Measurements from ENCODE around the gene C21orf58.
A peak's percentile ranks its signal among the peaks of the same experiment; 100 is the strongest.

The C21orf58 gene

DNA sequence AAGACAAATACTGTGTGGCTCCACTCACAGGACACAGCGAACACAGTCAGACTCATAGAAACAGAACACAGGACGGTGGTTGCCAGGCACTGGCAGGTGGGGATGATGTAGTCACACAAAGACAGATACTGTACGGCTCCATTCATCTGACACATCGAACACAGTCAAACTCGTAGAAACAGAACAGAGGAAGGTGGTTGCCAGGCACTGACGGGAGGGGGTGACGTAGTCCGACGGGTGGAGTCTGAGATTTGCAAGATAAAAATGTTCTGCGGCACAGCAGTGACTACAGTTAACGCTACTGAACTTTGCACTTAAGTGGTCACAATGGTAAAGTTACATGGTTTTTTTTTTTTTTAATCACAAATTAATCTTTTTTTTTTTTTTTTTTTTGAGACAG is 18.7 kb downstream of the C21orf58 start:
- Histone ChIP-seq H3K4me3 (no peak overlapping the region), H3K27ac (no peak overlapping the region)

- Histone ChIP-seq H3K27ac (no peak overlapping the region), H3K4me3 (no peak overlapping the region)
These were observed 19.2 kb downstream of the C21orf58 start for GRCh38 chr21:46304437-46304836.

- H3K4me3 ChIP-seq, result no peak overlapping the region
- H3K27ac ChIP-seq, result no peak overlapping the region
These were observed 21.9 kb downstream of the C21orf58 start for GRCh38 chr21:46301759-46302158.

DNA sequence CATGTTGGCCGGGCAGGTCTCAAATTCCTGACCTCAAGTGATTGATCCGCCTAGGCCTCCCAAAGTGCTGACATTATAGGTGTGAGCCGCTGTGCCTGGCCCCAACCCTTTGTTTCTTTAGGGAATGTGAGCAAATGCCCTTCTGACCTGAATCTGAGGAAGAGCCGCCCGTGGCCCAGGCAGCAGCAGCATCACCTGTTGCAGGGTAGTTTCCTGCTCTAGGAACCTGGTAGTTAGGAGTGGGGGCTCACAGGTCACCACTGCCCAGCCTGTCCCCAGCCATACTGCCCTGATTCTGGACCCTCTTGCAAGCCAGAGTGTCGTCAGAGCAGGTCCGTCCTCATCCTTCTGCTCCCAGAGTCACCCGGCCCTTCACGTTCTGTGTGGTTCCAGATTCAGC is 24.5 kb downstream of the C21orf58 start:
- Histone ChIP-seq H3K27ac (no peak overlapping the region), H3K4me3 (no peak overlapping the region)

GRCh38 chr21:46297338-46298271 is 26.1 kb downstream of the C21orf58 start:
- peak overlapping the region in 19 of 21 experiments; percentile 24 to 81 (median 63) for H3K27ac ChIP-seq

DNA sequence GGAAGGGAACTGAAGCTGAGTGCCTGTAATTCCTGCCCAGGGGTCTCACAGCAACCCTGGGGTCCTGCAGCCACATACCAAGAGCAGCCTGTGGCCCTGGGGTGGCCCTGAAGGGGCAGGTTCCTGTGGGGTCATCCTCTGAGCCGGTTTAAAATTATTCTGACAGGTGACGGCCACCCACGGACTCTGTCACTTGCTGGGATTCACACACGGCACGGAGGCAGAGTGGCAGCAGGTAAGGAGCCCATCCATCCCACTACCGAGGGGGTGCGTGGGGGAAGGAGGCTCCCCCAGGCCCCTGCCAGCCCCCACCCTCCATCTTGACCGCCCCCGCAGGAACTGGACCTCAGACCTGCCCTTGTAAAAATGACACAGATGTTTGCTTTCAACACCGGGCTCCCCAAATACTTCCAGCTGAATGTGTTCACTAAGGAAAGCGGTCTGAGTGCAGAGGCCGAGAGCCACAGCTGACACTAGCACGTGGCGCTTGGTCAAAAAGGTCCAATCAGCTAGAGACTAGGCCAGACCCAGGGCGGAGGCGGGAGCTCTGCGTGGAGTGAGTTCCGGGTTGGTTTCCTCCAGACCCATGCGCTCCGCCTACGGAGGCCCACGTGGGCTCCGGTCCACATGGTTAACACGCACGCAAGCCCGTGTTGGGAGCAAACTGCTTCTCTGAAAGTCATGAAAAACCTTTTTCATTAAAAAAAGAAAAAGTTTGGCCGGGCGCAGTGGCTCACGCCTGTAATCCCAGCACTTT is 27.5 kb downstream of the C21orf58 start:
- Histone ChIP-seq H3K27ac (peak overlapping the region in 19 of 21 experiments; percentile 6 to 84 (median 71)), H3K4me3 (peak overlapping the region in 1 of 7 experiments; percentile 2)

More at GRCh38 chr21:46297338-46298271, 26.1 kb downstream of the C21orf58 start:
- H3K4me3 ChIP-seq, result peak overlapping the region; percentile 20 to 50 (median 34)

DNA sequence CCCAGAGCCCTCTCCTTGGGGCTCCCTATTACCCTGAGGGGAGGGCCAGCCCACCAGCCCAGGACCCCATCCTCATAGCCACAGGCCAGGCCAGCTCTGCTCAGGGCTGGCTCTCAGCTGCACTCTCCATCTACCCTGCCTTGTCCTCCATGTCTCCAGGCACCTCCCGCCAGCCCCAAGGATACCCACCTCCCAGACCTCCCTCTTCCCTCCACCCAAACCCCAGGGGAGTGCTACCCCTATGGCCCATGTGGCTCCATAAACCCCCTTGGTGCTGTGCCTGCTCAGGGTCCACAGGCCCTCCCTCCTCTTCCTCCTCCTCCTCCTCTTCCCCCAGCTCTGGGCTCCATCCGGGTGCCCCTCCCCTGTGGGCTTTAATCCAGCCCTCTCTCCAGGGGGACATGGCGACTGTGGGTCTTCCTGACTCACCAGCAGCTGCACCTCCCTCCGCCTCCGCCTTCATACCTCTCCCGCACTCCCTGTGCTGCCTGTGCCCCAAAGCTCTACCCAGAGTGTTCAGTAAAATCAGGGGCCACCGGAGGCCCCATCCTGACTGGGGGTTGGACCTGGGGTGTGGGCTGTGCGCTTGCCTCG is 28.4 kb downstream of the C21orf58 start:
- Histone ChIP-seq H3K27ac (peak overlapping the region in 20 of 21 experiments; percentile 6 to 84 (median 70)), H3K4me3 (no peak overlapping the region)

- Histone ChIP-seq H3K4me3 (no peak overlapping the region), H3K27ac (peak overlapping the region in 19 of 21 experiments; percentile 6 to 84 (median 71))
These were observed 29.0 kb downstream of the C21orf58 start for GRCh38 chr21:46294647-46295176.

- H3K27ac ChIP-seq, result no peak overlapping the region
- no peak overlapping the region for H3K4me3 ChIP-seq
These were observed 32.1 kb downstream of the C21orf58 start for GRCh38 chr21:46291561-46291960.

GRCh38 chr21:46289655-46290179 is 34.0 kb downstream of the C21orf58 start:
- Histone ChIP-seq H3K4me3 (no peak overlapping the region), H3K27ac (no peak overlapping the region)

GRCh38 chr21:46287541-46287940 is 36.1 kb downstream of the C21orf58 start:
- peak overlapping the region in 3 of 21 experiments; percentile 97 to 99 (median 97) for H3K27ac ChIP-seq
- no peak overlapping the region for H3K4me3 ChIP-seq

DNA sequence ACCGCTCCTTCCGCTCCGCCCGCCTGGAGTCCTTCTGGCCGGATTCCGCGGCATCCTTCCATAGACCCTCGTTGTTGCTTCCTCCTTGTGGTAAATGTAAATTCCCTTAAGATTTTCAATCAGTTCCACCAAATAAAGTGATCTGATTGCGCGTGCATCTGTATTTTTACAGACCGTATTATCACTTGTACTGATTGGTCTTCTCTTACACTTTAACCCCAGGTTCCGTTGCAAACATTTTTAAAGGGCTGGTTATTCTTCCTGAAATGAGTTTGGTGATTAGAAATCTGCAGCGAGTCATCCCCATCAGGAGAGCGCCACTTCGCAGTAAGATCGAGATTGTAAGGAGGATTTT is 37.0 kb downstream of the C21orf58 start:
- peak overlapping the region; percentile 86 to 99 (median 96) for H3K27ac ChIP-seq
- peak overlapping the region; percentile 65 to 99 (median 89) for H3K4me3 ChIP-seq

DNA sequence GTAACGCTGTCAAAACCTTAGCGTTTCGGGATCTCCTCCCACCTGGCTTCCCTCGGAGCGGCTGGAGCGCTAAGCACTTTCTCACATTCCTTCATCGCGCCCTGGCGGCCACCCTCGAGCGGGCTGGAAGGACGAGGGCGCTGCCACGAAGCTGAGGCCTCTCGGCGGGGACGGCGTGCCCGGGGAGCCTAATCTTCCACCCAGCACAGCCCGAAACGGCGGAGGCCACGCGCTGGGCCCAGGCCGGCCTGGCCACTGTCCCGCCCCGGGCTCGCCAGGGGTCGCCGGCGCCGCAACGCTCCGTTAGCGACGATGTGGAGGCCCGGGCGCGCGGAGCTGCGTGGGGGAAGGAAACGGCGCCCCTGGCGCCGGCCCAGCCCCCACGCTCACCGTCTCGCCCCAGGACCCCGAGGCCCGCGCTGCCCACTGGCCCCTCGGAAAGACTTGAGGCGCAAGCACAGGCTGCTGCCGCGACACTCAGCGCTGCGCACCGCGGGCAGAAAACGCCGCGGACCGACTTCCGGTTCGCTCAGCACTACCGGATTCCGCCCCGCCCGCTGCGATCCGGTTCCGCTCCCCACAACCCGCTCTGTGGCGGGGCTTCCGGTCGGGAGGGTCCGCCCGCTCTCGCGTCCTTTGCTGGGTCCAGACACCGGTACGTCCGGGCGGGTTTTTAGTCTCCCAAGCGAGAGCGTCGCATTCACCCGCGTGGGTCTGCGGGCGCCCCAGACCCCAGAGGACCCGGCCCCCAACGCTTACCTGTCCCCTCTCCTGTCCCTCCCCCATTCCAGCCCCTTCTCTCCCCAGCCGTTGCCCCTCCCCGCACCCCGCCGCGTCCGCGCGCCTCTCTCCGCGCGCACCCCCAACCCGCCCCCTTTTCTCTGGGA is 37.7 kb downstream of the C21orf58 start, which contains the start of gene YBEY:
Gene YBEY, plus strand, starts transcription at position 582 of the 887 bp plus-strand sequence. CDS start 572 bp downstream, outside the sequence.
- H3K27ac ChIP-seq, result peak within 1 kb of the TSS; percentile 86 to 99 (median 96)
- H3K4me3 ChIP-seq, result peak within 1 kb of the TSS; percentile 65 to 99 (median 89)

- peak within 1 kb of the TSS; percentile 86 to 99 (median 96) for H3K27ac ChIP-seq
- H3K4me3 ChIP-seq, result peak within 1 kb of the TSS; percentile 65 to 99 (median 89)
These were observed 38.4 kb downstream of the C21orf58 start, which contains the start of gene MCM3AP for GRCh38 chr21:46285206-46285661. TSS of gene MCM3AP (minus strand) at chr21:46285611. CDS start at chr21:46285286, 325 bp downstream.

- peak overlapping the region in 10 of 21 experiments; percentile 25 to 99 (median 96) for H3K27ac ChIP-seq
- H3K4me3 ChIP-seq, result peak overlapping the region in 4 of 7 experiments; percentile 1 to 99 (median 73)
These were observed 38.9 kb downstream of the C21orf58 start for GRCh38 chr21:46284733-46285132.

DNA sequence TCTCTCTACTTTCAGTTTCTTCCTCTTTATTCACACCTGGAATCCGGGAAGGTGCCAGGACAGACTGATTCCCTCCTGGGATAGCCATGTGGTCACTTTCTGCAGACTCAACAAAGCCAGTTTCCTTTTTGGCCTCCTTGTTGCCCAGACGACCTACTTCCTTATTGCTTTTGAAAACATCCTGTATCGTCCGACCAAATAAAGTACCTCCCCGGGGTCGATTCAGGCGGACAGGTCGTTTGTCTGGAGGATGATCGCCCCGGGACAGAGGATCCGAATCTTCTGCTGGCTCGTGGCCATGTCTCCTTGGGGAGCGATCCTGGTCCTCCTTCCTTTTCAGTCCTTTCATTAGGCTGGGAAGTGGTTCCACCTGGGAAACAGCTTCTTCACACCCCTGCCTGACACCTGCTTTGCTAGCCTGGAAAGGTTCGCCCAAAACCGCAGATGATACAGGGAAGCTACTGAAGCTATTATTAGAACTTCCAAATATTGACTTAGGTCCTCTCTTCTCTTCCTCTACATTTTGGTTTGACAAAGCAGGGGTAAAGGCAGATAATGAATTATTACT is 39.5 kb downstream of the C21orf58 start:
- Histone ChIP-seq H3K27ac (peak overlapping the region in 8 of 21 experiments; percentile 3 to 99 (median 45)), H3K4me3 (peak overlapping the region in 2 of 7 experiments; percentile 1 to 7)

DNA sequence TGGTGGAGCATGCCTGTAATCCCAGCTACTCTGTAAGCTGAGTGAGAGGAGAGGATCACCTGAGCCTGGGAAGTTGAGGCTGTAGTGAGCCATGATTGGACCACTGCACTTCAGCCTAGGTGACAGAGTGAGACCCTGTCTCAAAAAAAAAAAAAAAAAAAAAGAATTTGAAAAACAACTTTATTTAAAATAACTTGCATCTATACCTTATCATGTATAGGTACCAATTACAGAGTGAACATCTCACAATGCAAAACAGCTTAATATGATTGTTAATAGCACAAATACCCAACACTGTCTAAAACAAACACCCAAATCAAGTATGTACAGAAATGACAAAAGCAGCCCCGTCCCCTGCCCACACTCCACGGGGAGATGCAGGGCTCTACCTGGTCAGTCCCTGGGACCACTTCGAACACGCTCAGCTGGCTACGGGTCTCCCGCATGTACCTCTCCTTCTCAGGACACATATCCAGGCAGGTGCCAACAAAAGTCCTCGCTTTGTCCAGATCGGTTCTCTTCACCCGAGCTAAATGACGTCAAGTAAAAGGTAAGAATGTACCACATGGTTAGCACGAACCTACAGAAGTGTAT is 48.8 kb downstream of the C21orf58 start:
- Histone ChIP-seq H3K27ac (no peak overlapping the region), H3K4me3 (no peak overlapping the region)

All from skin epidermis (tissue), 12 donors.